ENCODE data around the gene ORC5.

ORC5 gene

GRCh38 chr7:104228442-104228841, 20.6 kb upstream of the ORC5 start:
- TF ChIP-seq, protein P1, sequence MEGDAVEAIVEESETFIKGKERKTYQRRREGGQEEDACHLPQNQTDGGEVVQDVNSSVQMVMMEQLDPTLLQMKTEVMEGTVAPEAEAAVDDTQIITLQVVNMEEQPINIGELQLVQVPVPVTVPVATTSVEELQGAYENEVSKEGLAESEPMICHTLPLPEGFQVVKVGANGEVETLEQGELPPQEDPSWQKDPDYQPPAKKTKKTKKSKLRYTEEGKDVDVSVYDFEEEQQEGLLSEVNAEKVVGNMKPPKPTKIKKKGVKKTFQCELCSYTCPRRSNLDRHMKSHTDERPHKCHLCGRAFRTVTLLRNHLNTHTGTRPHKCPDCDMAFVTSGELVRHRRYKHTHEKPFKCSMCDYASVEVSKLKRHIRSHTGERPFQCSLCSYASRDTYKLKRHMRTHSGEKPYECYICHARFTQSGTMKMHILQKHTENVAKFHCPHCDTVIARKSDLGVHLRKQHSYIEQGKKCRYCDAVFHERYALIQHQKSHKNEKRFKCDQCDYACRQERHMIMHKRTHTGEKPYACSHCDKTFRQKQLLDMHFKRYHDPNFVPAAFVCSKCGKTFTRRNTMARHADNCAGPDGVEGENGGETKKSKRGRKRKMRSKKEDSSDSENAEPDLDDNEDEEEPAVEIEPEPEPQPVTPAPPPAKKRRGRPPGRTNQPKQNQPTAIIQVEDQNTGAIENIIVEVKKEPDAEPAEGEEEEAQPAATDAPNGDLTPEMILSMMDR (IDR thresholded peaks at IDR 0.05; ENCODE audit: low read depth, low read length), result no peak
- no peaks in the 10 kb centered on the region for H3K36me3 ChIP-seq
- no peak for DNase-seq
- H3K4me1 ChIP-seq, result 0 out of 2 replicates have a peak, but pooled peaks cover 8% of the 10 kb centered on the region
- no peak overlapping the region for H3K4me3 ChIP-seq (ENCODE audit: low read depth, low read length)
- no peaks in the 10 kb centered on the region for H3K9me3 ChIP-seq
- H3K27me3 ChIP-seq, result peaks cover 12% of the 10 kb centered on the region; the same call in 1 of the 2 replicates

GRCh38 chr7:104225451-104225850, 17.6 kb upstream of the ORC5 start:
- Histone ChIP-seq H3K27me3 (peaks cover 7% of the 10 kb centered on the region; the same call in 1 of the 2 replicates), H3K9me3 (no peaks in the 10 kb centered on the region; the same call in 1 of the 2 replicates), H3K4me3 (ENCODE audit: low read depth, low read length) (no peak overlapping the region), H3K36me3 (no peaks in the 10 kb centered on the region), H3K4me1 (0 out of 2 replicates have a peak, but pooled peaks cover 4% of the 10 kb centered on the region)
- TF ChIP-seq, protein P1 (IDR thresholded peaks at IDR 0.05; ENCODE audit: low read depth, low read length), result no peak
- DNase-seq, result no peak

- H3K4me1 ChIP-seq, result no peaks in the 10 kb centered on the region
- no peak overlapping the region for H3K4me3 ChIP-seq (ENCODE audit: low read depth, low read length)
- TF ChIP-seq, protein P1 (IDR thresholded peaks at IDR 0.05; ENCODE audit: low read depth, low read length), result no peak
- H3K9me3 ChIP-seq, result no peaks in the 10 kb centered on the region; the same call in 1 of the 2 replicates
- H3K36me3 ChIP-seq, result no peaks in the 10 kb centered on the region
- no peak for DNase-seq
- H3K27me3 ChIP-seq, result 0 out of 2 replicates have a peak, but pooled peaks cover under 1% of the 10 kb centered on the region
Observed at GRCh38 chr7:104217620-104218019, 9.8 kb upstream of the ORC5 start.

DNA sequence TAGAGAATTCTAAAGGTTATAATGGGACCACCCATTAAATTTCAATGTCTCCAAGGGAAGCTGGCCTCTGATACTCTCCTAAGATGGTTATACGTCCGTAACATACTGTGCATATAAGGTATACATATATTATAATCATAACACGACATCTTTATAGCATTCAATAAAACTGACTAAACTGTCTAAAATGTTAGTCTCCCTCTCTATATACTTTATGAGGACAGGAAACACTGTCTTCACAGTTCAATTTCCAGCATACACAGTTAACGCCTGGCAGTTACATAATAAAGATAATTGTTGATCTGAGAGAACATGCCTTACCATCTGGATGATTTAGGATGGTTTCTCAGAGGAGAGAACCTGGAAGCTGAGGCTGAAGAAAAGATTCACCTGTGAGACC, 1.2 kb upstream of the ORC5 start:
- Histone ChIP-seq H3K4me3 (ENCODE audit: low read depth, low read length) (no peak overlapping the region), H3K9me3 (no peaks in the 10 kb centered on the region), H3K36me3 (no peaks in the 10 kb centered on the region), H3K27me3 (no peaks in the 10 kb centered on the region), H3K4me1 (no peaks in the 10 kb centered on the region)
- TF ChIP-seq, protein P1 (IDR thresholded peaks at IDR 0.05; ENCODE audit: low read depth, low read length), result no peak
- no peak for DNase-seq

DNA sequence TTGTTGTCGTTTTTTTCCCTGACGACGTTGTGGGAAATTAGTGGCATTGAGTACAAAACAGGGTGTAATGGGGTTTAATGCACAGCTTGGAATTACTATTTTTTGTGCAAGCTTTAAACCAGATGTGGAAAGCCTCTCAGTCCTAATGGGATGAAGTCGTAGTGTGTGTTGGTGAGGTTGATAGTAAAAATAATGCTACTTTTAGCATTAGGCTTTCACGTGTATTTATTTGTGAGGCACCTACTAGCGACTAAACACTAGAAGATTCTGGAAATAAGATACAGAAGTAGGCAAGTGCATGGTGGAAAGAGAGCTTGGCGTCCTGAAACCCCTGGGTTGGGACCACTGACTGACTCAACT, 588 bp upstream of the ORC5 start:
- Histone ChIP-seq H3K27me3 (no peaks in the 10 kb centered on the region), H3K4me3 (ENCODE audit: low read depth, low read length) (peak overlapping the region; percentile 100), H3K4me1 (no peaks in the 10 kb centered on the region), H3K36me3 (peaks cover 5% of the 10 kb centered on the region), H3K9me3 (no peaks in the 10 kb centered on the region)
- no peak for DNase-seq
- TF ChIP-seq, protein P1 (IDR thresholded peaks at IDR 0.05; ENCODE audit: low read depth, low read length), result no peak

DNA sequence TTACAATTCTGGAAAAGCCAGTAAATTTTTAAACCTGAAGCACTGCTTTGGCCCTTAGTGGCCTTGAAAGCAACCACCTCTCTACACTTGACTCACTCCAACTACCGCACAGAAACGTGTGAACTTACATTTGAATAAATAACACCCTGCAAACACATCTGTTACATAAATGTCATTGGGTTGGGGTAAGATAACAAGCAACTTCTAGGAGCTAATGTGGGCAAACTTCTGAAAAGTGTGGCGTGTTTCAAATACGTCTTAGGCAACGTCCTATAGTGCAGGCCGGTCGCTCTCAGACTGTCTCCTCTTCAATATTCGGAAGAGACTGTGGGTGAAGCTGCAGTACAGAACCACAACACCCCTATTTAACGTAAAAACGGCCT, 474 bp downstream of the ORC5 start:
- no peaks in the 10 kb centered on the region for H3K27me3 ChIP-seq
- no peaks in the 10 kb centered on the region for H3K9me3 ChIP-seq
- H3K4me1 ChIP-seq, result no peaks in the 10 kb centered on the region
- no peak for DNase-seq
- TF ChIP-seq, protein P1 (IDR thresholded peaks at IDR 0.05; ENCODE audit: low read depth, low read length), result no peak
- peaks cover 14% of the 10 kb centered on the region for H3K36me3 ChIP-seq
- peak overlapping the region; percentile 100 for H3K4me3 ChIP-seq (ENCODE audit: low read depth, low read length)
